C4-2B (cell line): ENCODE measurements around the gene TFB1M.
"Not testable (repeated sequence)": the region's sequence is repeated elsewhere in the genome, so short reads cannot be mapped to it uniquely, and the experiment has no call there.

Source experiments
- CTCF ChIP-seq: fragments of 450-650 bp; conservative IDR thresholded peaks from 2 replicates; pipeline ENCODE4 v1.5.1; 2017; ENCODE audit warnings: mild to moderate bottlenecking
- ZFX ChIP-seq: fragments of 450-650 bp; IDR thresholded peaks from 2 replicates; pipeline ENCODE4 v1.6.1; 2017

- TF ChIP-seq CTCF, ZFX: not testable (repeated sequence)
These were observed 49.7 kb upstream of the TFB1M start for GRCh38 chr6:155364021-155364420.
